A549 (cell line): ENCODE measurements around the gene PCDH15. TPM values are rescaled to one million over a fixed set of nuclear protein-coding genes. Genes with fewer than 3 reads are reported as not detected.
"Not testable (repeated sequence)": the region's sequence is repeated elsewhere in the genome, so short reads cannot be mapped to it uniquely, and the experiment has no call there.

Source experiments
- ATAC-seq, 2 experiments: fragments of 200-7000 bp in 1 of 2; fragments of >200 bp in 1 of 2; cut with Nextera tagmentation in 1 of 2; cut with Tn5 transposase in 1 of 2; 3 replicates each; pipeline versions ENCODE4 v1.8.0 to v1.9.1; 2018 to 2020; ENCODE audit warnings: mild to moderate bottlenecking in 1 of 2, moderate library complexity in 1 of 2
- CTCF ChIA-PET: fragments of 300-600 bp; sonication (Branson Sonifier 250); formaldehyde crosslinking; extraction: SDS; loops from one replicate; lab custom pipeline; 2021; ENCODE audit warnings: antibody characterized with exemption, inconsistent platforms; lab: Yijun Ruan, JAX
- POLR2A ChIA-PET: fragments of 350-600 bp; formaldehyde crosslinking; extraction: SDS; loops from one replicate; lab custom pipeline; 2021; ENCODE audit warnings: antibody characterized with exemption, inconsistent platforms; lab: Yijun Ruan, JAX
- DNase-seq, 2 experiments: peaks; one replicate each; pipeline versions ENCODE4 v3.0.0 to v3.0.0-alpha.2; 2011 to 2016; ENCODE audit warnings: low read depth in 1 of 2, low spot score in 1 of 2
- FAIRE-seq: peaks from 2 replicates; lab custom pipeline; 2011; peaks lifted over from hg19 to GRCh38; lab: Jason Lieb, UNC
- H3K27ac ChIP-seq, 2 experiments: fragments of >200 bp; sonication (Bioruptor Twin); formaldehyde crosslinking; 3 replicates each; pipeline ENCODE4 v1.5.1; 2016 to 2017
- H3K4me1 ChIP-seq: fragments of >200 bp; sonication (Bioruptor Twin); formaldehyde crosslinking; 3 replicates; pipeline ENCODE4 v1.6.1; 2016
- H3K4me2 ChIP-seq: fragments of >200 bp; sonication (Bioruptor Twin); formaldehyde crosslinking; 3 replicates; pipeline ENCODE4 v1.6.1; 2016
- H3K4me3 ChIP-seq: fragments of >200 bp; sonication (Bioruptor Twin); formaldehyde crosslinking; 3 replicates; pipeline ENCODE4 v1.5.1; 2016
- H3K9me3 ChIP-seq: fragments of >200 bp; sonication (Bioruptor Twin); formaldehyde crosslinking; 3 replicates; pipeline ENCODE4 v1.6.1; 2016
- BCL3 ChIP-seq: fragments of >200 bp; sonication (Bioruptor Twin); formaldehyde crosslinking; IDR thresholded peaks from 3 replicates; pipeline ENCODE4 v1.6.1; 2016
- BHLHE40 ChIP-seq: IDR thresholded peaks from 2 replicates; pipeline ENCODE4 v1.6.1; 2012; ENCODE audit warnings: low read depth, low read length, inconsistent platforms
- CEBPB ChIP-seq, 2 experiments: fragments of >200 bp in 1 of 2; sonication (Bioruptor Twin) in 1 of 2; formaldehyde crosslinking in 1 of 2; IDR thresholded peaks; 2 replicates each; pipeline ENCODE4 v1.6.1; 2012 to 2016
- CHD4 ChIP-seq: fragments of 200-600 bp; sonication (generic); IDR thresholded peaks from 2 replicates; pipeline ENCODE4 v1.6.1; 2016; ENCODE audit warnings: antibody characterized with exemption, mild to moderate bottlenecking, borderline replicate concordance
- CTCF ChIP-seq: fragments of >200 bp; sonication (Bioruptor Twin); formaldehyde crosslinking; IDR thresholded peaks from 3 replicates; pipeline ENCODE4 v1.5.1; 2016
- E2F6 ChIP-seq: IDR thresholded peaks from 2 replicates; pipeline ENCODE4 v1.6.1; 2012; ENCODE audit warnings: low read depth, borderline replicate concordance
- ELK1 ChIP-seq: fragments of 150-350 bp; IDR thresholded peaks from 2 replicates; pipeline ENCODE4 v1.6.1; 2014; ENCODE audit warnings: low read depth, mild to moderate bottlenecking, low read length
- FOSB ChIP-seq: fragments of 250-450 bp; sonication (Bioruptor Pico); IDR thresholded peaks from 2 replicates; pipeline ENCODE4 v1.5.0; 2020; ENCODE audit warnings: mild to moderate bottlenecking, moderate library complexity
- FOSL2 ChIP-seq, 2 experiments: fragments of 450-650 bp in 1 of 2; fragments of >200 bp in 1 of 2; sonication (Bioruptor Twin) in 1 of 2; formaldehyde crosslinking; IDR thresholded peaks; 2 replicates each; pipeline versions ENCODE4 v1.5.0 to v1.6.1; 2016 to 2020; ENCODE audit warnings: mild to moderate bottlenecking in 1 of 2, moderate library complexity in 1 of 2
- GATA3 ChIP-seq: IDR thresholded peaks from 2 replicates; pipeline ENCODE4 v1.6.1; 2012; ENCODE audit warnings: borderline replicate concordance
- HDAC2 ChIP-seq: fragments of 200-600 bp; sonication (generic); IDR thresholded peaks from 2 replicates; pipeline ENCODE4 v1.6.1; 2016
- HES2 ChIP-seq: fragments of >200 bp; sonication (Bioruptor Twin); formaldehyde crosslinking; IDR thresholded peaks from 2 replicates; pipeline ENCODE4 v1.6.1; 2016
- HOXB13 ChIP-seq: fragments of 250-450 bp; sonication (Bioruptor Pico); IDR thresholded peaks from 2 replicates; pipeline ENCODE4 v1.5.0; 2020; ENCODE audit warnings: low read depth, mild to moderate bottlenecking, moderate library complexity
- KDM1A ChIP-seq: fragments of 200-600 bp; sonication (generic); IDR thresholded peaks from 2 replicates; pipeline ENCODE4 v1.6.1; 2016; ENCODE audit warnings: low read depth, mild to moderate bottlenecking
- MAFK ChIP-seq: fragments of 450-650 bp; IDR thresholded peaks from 2 replicates; pipeline ENCODE4 v1.6.1; 2014; ENCODE audit not compliant: partially characterized antibody
- MAZ ChIP-seq: fragments of 150-350 bp; IDR thresholded peaks from 2 replicates; pipeline ENCODE4 v1.6.1; 2014; ENCODE audit warnings: antibody characterized with exemption, low read depth, low read length, borderline replicate concordance
- NR3C1 ChIP-seq: fragments of >200 bp; sonication (Bioruptor Twin); formaldehyde crosslinking; IDR thresholded peaks from 3 replicates; pipeline ENCODE4 v1.6.1; 2017
- PHF8 ChIP-seq: fragments of 200-600 bp; sonication (generic); IDR thresholded peaks from 2 replicates; pipeline ENCODE4 v1.6.1; 2016; ENCODE audit warnings: low read depth, mild to moderate bottlenecking, antibody characterized with exemption, moderate library complexity, borderline replicate concordance
- RCOR1 ChIP-seq: fragments of 150-350 bp; IDR thresholded peaks from 2 replicates; pipeline ENCODE4 v1.6.1; 2014; ENCODE audit warnings: antibody characterized with exemption, low read length, low read depth
- SREBF2 ChIP-seq: fragments of 450-650 bp; IDR thresholded peaks from 2 replicates; pipeline ENCODE4 v1.6.1; 2014; ENCODE audit warnings: mild to moderate bottlenecking, moderate library complexity
- USF2 ChIP-seq: fragments of 450-650 bp; IDR thresholded peaks from 2 replicates; pipeline ENCODE4 v1.6.1; 2014; ENCODE audit warnings: antibody characterized with exemption
- WGBS: methylation state at CpG from one replicate; pipeline ENCODE4 v1.1.6; 2017; ENCODE audit errors: missing lambda C conversion rate; 5-methylcytosine and 5-hydroxymethylcytosine counted together
- polyA plus RNA-seq, 4 experiments: library from polyadenylated mRNA; depleted of rRNA in 3 of 4; stranded (reverse); fragments of >200 nt; fragmentation: RNase III in 1 of 4; extraction: RNeasy Plus Mini Kit Qiagen cat#74134 plus additional on column Dnase treatment in 1 of 4; gene quantifications; 2 replicates in 3 of 4; 3 replicates in 1 of 4; pipeline ENCODE4 v1.2.3, GENCODE V29; 2011 to 2017

PCDH15 gene
- polyA plus RNA-seq, 2 of the 4 experiments (the other 2 are of a cell fraction): 0.03 TPM; not detected in 1

GRCh38 chr10:53930648-53931047, 870.4 kb downstream of the PCDH15 start:
- no peak for ATAC-seq
- TF ChIP-seq HDAC2 (no peak), FOSB (CRISPR knock-in tag) (no peak), CEBPB (IDR thresholded peaks at IDR 0.05) (no peak), MAFK (no peak), HOXB13 (CRISPR knock-in tag) (no peak), BCL3 (no peak)
- 3% methylated on average over 3 of the region's 3 CpGs for WGBS

GRCh38 chr10:53924051-53924700, 876.9 kb downstream of the PCDH15 start:
- WGBS: 46% methylated on average over 10 of the region's 34 CpGs
- H3K4me3 ChIP-seq, DNase-seq, H3K9me3 ChIP-seq, FAIRE-seq, H3K27ac ChIP-seq, H3K4me2 ChIP-seq, POLR2A ChIA-PET, CTCF ChIA-PET, H3K4me1 ChIP-seq, ATAC-seq: not testable (repeated sequence)

More at GRCh38 chr10:53930648-53931047, 870.4 kb downstream of the PCDH15 start:
- FAIRE-seq (no peak), DNase-seq (no peak)
- Histone ChIP-seq H3K9me3 (no peaks in the 10 kb centered on the region), H3K27ac (no peak overlapping the region), H3K4me3 (no peak overlapping the region), H3K4me1 (no peaks in the 10 kb centered on the region), H3K4me2 (no peak overlapping the region)
- POLR2A ChIA-PET: no interaction called here
- CTCF ChIA-PET: interaction anchor here (0.7 kb wide), 1 partner anchor 442 kb away, joined by 3 read pairs; no protein-coding TSS in a partner anchor

GRCh38 chr10:53918755-53919154, 882.3 kb downstream of the PCDH15 start:
- DNase-seq (no peak), FAIRE-seq (no peak), ATAC-seq (no peak)
- no peak overlapping the region for H3K4me3 ChIP-seq
- POLR2A ChIA-PET: no interaction called here
- H3K4me1 ChIP-seq: no peaks in the 10 kb centered on the region
- under 1% methylated on average over 4 of the region's 4 CpGs for WGBS
- H3K27ac ChIP-seq: no peak overlapping the region
- CTCF ChIA-PET: no interaction called here
- H3K4me2 ChIP-seq: no peak overlapping the region
- no peaks in the 10 kb centered on the region for H3K9me3 ChIP-seq
- no peak for TF ChIP-seq BCL3
- no peak for TF ChIP-seq RCOR1
- no peak for TF ChIP-seq GATA3
- TF ChIP-seq E2F6: no peak
- TF ChIP-seq MAFK: no peak
- TF ChIP-seq NR3C1: no peak
- TF ChIP-seq SREBF2: no peak
- TF ChIP-seq USF2: no peak
- TF ChIP-seq FOSL2 (IDR thresholded peaks at IDR 0.05): no peak
- no peak for TF ChIP-seq FOSL2 (CRISPR knock-in tag; IDR thresholded peaks at IDR 0.05)
- no peak for TF ChIP-seq MAZ
- TF ChIP-seq CHD4: no peak
- no peak for TF ChIP-seq HES2
- no peak for TF ChIP-seq PHF8
- TF ChIP-seq ELK1: no peak
- no peak for TF ChIP-seq BHLHE40
- no peak for TF ChIP-seq KDM1A
- TF ChIP-seq CTCF: no peak
- no peak for TF ChIP-seq HDAC2
